ENCODE measurements around the gene NRGN. TPM values are rescaled to one million over a fixed set of nuclear protein-coding genes. Genes with fewer than 3 reads are reported as not detected.

NRGN gene
- polyA plus RNA-seq, 3 donors: 1.2 to 17.0 (median 5.3) TPM

GRCh38 chr11:124737638-124738305 is 2.0 kb upstream of the NRGN start:
- no peak overlapping the region for H3K27ac ChIP-seq (ENCODE audit: low read depth, low read length)
- 65 to 84% (median 76%) methylated on average over 7 of the region's 7 CpGs for WGBS, 3 donors

GRCh38 chr11:124738713-124739478 is 846 bp upstream of the NRGN start:
- no peak overlapping the region for H3K27ac ChIP-seq (ENCODE audit: low read depth, low read length)
- 44 to 86% (median 84%) methylated on average over 21 of the region's 21 CpGs for WGBS, 3 donors

DNA sequence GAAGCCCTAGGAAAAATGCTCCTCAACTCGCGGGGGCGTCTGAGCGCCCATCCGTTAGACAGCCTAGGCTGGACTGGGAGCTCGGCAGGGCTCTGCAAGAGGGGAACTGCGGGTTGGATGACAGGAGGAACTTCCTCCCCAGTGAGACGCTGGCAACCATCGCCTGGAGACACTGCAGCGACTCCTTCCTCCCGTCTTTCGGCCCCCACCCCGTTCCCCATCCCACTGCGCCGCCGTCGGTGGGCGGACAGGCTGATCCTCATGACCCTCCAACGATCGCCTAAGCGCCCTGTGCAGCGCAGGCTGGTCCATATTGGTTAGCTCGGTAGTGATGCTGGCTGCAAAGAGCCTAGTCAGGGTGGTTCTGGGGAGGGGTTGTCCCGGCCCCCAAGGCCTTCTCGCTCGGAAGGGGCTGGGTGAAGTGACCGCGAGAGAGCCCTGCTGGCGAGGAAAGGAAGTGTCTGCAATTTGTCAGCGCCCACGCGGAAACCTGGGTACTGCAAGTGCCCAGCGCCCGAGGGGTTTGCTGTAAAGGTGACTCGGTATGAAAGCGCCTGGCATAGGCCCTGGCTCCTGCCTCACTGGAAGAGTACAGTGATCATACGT is 638 bp downstream of the NRGN start:
- H3K27ac ChIP-seq (ENCODE audit: low read depth, low read length): no peak overlapping the region
- WGBS, 3 donors: 2 to 4% (median 2%) methylated on average over 35 to 37 of the region's 37 CpGs

GRCh38 chr11:124742555-124742954 is 2.8 kb downstream of the NRGN start:
- 64 to 96% (median 87%) methylated on average over 2 of the region's 2 CpGs for WGBS, 3 donors
- no peak overlapping the region for H3K27ac ChIP-seq (ENCODE audit: low read depth, low read length)

- 64 to 97% (median 92%) methylated on average over 6 of the region's 6 CpGs for WGBS, 3 donors
These were observed 3.3 kb downstream of the NRGN start for GRCh38 chr11:124743050-124743449.

GRCh38 chr11:124745270-124745834 is 5.6 kb downstream of the NRGN start:
- 20 to 71% (median 66%) methylated on average over 44 of the region's 44 CpGs for WGBS, 3 donors
- H3K27ac ChIP-seq (ENCODE audit: low read depth, low read length): no peak overlapping the region

More at GRCh38 chr11:124743050-124743449, 3.3 kb downstream of the NRGN start:
- no peak overlapping the region for H3K27ac ChIP-seq (ENCODE audit: low read depth, low read length)

DNA sequence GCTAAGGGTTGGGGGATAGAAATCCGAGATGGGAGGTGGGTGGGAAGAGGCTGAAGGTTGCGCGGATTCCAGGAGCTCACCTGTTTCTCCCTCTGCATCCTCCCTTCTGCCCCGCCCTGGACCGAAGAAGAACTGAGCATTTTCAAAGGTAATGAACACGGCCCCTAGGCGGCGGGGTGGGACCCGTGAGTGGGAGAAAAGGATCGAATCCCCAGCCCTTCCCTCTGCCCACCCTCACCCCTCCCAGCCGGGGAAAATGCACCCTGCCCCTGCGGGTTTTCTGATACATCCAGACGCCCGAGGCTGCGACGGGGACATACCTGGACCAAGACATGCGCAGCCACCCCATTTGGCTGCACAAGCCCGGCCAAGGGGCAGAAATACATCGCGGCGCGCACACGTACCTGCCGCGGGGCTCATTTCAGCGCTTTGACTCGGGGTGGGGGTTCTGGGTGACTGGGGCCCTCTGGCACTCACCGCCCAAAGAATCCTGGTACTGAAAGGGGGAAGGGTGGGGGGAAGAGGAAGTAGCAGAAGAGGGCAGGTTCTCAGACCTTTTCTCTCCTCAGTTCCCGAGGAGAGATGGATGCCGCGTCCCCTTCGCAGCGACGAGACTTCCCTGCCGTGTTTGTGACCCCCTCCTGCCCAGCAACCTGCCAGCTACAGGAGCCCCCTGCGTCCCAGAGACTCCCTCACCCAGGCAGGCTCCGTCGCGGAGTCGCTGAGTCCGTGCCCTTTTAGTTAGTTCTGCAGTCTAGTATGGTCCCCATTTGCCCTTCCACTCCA is 6.3 kb downstream of the NRGN start:
- 8 to 24% (median 20%) methylated on average over 40 to 41 of the region's 41 CpGs for WGBS, 3 donors
- H3K27ac ChIP-seq (ENCODE audit: low read depth, low read length): no peak overlapping the region

DNA sequence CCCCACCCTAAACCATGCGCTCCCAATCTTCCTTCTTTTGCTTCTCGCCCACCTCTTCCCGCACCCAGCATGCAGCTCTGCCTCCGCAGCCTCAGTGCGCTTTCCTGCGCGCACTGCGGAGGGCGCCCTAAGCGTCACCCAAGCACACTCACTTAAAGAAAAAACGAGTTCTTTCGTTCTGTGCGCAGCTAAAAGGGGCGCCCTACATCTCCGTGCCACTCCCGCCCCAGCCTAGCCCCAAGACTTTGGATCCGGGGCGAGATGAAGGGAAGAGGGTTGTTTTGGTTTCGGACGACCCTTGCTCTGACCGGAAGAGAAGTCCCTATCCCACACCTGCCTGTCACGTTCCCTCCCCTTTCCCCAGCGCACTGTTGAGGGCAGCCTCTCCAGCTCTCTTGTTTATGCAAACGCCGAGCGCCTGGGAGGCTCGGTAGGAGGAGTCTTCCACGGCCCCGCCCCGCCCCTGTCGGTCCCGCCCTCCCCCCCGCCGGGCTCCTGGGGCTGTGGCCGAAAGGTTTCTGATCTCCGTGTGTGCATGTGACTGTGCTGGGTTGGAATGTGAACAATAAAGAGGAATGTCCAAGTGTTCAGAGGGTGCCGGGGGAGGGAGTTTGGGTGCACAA is 7.0 kb downstream of the NRGN start:
- no peak overlapping the region for H3K27ac ChIP-seq (ENCODE audit: low read depth, low read length)
- WGBS, 3 donors: 4 to 9% (median 7%) methylated on average over 37 of the region's 37 CpGs

GRCh38 chr11:124747406-124748099 is 7.8 kb downstream of the NRGN start:
- 57 to 71% (median 71%) methylated on average over 14 of the region's 14 CpGs for WGBS, 3 donors
- H3K27ac ChIP-seq (ENCODE audit: low read depth, low read length): no peak overlapping the region

GRCh38 chr11:124748100-124748418 is 8.3 kb downstream of the NRGN start:
- H3K27ac ChIP-seq (ENCODE audit: low read depth, low read length): no peak overlapping the region
- 58 to 63% (median 61%) methylated on average over 7 of the region's 7 CpGs for WGBS, 3 donors

GRCh38 chr11:124748481-124749343 is 9.0 kb downstream of the NRGN start:
- 38 to 50% (median 42%) methylated on average over 12 of the region's 12 CpGs for WGBS, 3 donors
- H3K27ac ChIP-seq (ENCODE audit: low read depth, low read length): no peak overlapping the region

DNA sequence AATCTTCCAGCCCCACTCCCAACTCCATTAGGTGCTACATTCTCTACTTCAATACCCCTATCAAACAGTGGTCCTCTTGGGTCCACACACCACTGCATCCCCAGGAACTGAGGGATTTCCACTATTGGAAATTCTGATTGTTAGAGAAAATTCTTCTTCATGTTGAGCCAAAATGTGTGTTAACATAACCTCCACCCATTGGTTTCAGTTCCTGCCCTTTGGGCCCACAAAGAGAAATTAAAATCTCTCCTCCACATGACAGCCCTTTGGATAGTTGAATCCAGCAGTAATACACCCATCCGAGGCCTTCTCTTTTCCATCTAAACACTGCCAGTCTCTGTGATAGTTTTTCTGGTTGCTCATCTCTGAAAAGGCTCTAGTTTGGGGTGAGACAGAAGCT is 10.2 kb downstream of the NRGN start:
- WGBS, 3 donors: 70 to 76% (median 72%) methylated on average over 1 of the region's 1 CpG
- no peak overlapping the region for H3K27ac ChIP-seq (ENCODE audit: low read depth, low read length)

GRCh38 chr11:124751391-124751740 is 11.6 kb downstream of the NRGN start:
- H3K27ac ChIP-seq (ENCODE audit: low read depth, low read length): no peak overlapping the region

DNA sequence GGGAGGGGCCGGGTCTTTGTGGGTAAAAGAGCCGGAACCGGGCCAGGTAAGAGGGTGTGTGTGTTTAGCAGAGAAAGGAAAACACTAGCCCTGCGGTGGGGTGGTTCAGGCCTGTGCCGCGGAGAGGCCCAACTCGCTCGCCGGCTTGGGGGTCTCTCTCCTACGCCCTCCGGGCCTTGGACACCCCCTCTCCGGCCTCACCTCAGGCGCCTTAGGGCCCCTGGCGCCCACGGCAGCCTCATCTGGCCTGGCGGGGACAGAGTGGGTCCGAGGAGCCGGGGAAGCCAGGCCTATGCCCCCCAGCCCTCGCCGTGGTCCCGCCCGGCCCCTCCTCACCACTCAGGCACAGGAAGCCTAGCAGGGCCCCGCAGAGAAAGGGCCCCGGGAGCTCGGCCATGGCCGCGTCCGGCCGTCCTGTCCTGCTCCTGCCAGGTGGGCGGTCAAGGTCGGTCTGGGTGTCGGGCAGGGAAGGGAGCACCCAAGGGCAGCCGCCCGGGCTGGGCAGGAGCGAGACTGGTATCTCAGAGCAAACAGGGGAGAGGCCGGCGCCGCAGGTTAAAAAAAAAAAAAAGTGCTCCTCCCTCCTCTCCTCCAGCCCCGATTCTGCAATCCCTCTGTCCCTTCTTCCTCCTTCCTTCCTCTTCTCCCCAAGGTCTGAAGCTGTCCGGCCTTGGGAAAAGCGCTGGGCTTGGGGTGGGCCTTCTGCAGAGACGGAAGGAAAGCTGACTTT is 12.2 kb downstream of the NRGN start, which contains the start of gene VSIG2:
TSS of gene VSIG2 (minus strand) at position 515 of the 730 bp plus-strand sequence. CDS start at position 397, 118 bp downstream.
- no peak within 1 kb of the TSS for H3K27ac ChIP-seq (ENCODE audit: low read depth, low read length)
- WGBS, 3 donors: 35 to 55% (median 35%) methylated on average over 37 to 42 of the region's 42 CpGs

More at GRCh38 chr11:124751391-124751740, 11.6 kb downstream of the NRGN start:
- WGBS, 3 donors: 51 to 79% (median 58%) methylated on average over 11 of the region's 11 CpGs

GRCh38 chr11:124752471-124753102 is 12.8 kb downstream of the NRGN start:
- WGBS, 3 donors: 37 to 71% (median 42%) methylated on average over 10 of the region's 10 CpGs
- H3K27ac ChIP-seq (ENCODE audit: low read depth, low read length): no peak overlapping the region

DNA sequence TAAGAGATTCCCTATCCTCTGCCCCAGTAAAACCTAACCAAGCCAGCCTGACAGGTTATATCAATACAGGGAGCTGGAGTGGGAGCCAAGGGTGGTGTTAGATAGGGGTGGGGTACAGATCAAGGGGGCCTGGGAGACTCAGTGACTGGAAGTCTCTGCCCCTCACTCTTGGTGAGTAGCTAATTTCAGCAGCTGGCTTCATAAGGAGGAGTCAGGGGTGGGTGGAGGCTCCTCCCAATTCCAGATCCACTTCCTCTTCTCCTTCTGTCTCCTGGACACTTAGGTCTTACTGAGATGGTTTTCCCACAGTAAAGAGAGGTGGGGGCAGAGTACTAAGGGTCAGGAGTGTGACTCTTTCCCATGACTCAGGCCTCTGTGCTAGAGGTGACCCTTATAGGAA is 13.5 kb downstream of the NRGN start:
- no peak overlapping the region for H3K27ac ChIP-seq (ENCODE audit: low read depth, low read length)

Data from adipose tissue (tissue), 3 donors.